Esophagus (tissue), 2 donors: ENCODE measurements around the gene PRB4. TPM values are rescaled to one million over a fixed set of nuclear protein-coding genes. Genes with fewer than 3 reads are reported as not detected.
"Not testable (repeated sequence)": the region's sequence is repeated elsewhere in the genome, so short reads cannot be mapped to it uniquely, and the experiment has no call there.

Source experiments
- H3K27ac ChIP-seq, 2 donors: one replicate each; pipeline ENCODE4 v1.5.1; 2013; ENCODE audit warnings: low read depth in 2 of 2, mild to moderate bottlenecking in 2 of 2, inconsistent platforms in 1 of 2, low read length in 1 of 2, moderate library complexity in 1 of 2
- H3K27me3 ChIP-seq, 2 donors: one replicate each; pipeline ENCODE4 v1.6.1; 2013; ENCODE audit warnings: low read length in 2 of 2, control low read depth in 1 of 2, mild to moderate bottlenecking in 1 of 2; ENCODE audit not compliant: insufficient read depth in 2 of 2, control insufficient read depth in 1 of 2
- H3K36me3 ChIP-seq, 2 donors: one replicate each; pipeline ENCODE4 v1.6.1; 2013; ENCODE audit warnings: low read length in 1 of 2; ENCODE audit not compliant: control insufficient read depth in 2 of 2, insufficient read depth in 2 of 2
- H3K4me1 ChIP-seq, 2 donors: one replicate each; pipeline ENCODE4 v1.6.1; 2013; ENCODE audit warnings: low read length in 1 of 2; ENCODE audit not compliant: control insufficient read depth in 2 of 2, insufficient read depth in 2 of 2
- H3K4me3 ChIP-seq, 2 donors: one replicate each; pipeline ENCODE4 v1.5.1; 2013; ENCODE audit warnings: low read length in 2 of 2, mild to moderate bottlenecking in 2 of 2, low read depth in 1 of 2, moderate library complexity in 1 of 2
- H3K9me3 ChIP-seq, 2 donors: one replicate each; pipeline ENCODE4 v1.6.1; 2013; ENCODE audit warnings: mild to moderate bottlenecking in 2 of 2, low read depth in 1 of 2, low read length in 1 of 2, moderate library complexity in 1 of 2; ENCODE audit not compliant: control insufficient read depth in 2 of 2, insufficient read depth in 1 of 2
- WGBS, 2 donors: extraction: QIAGEN DNeasy Blood & Tissue Kit; methylation state at CpG; one replicate each; pipeline ENCODE4 v1.1.7; 2013; 5-methylcytosine and 5-hydroxymethylcytosine counted together
- polyA plus RNA-seq, 2 donors: library from polyadenylated mRNA; stranded (reverse); fragments of 200-250 nt; gene quantifications; one replicate each; pipeline ENCODE4 v1.2.3, GENCODE V29; 2013
- donor health status: healthy with polysubstance abuse.
- donor health status: Bipolar disorder and iron deficiency.

Gene PRB4
- not detected for polyA plus RNA-seq

DNA sequence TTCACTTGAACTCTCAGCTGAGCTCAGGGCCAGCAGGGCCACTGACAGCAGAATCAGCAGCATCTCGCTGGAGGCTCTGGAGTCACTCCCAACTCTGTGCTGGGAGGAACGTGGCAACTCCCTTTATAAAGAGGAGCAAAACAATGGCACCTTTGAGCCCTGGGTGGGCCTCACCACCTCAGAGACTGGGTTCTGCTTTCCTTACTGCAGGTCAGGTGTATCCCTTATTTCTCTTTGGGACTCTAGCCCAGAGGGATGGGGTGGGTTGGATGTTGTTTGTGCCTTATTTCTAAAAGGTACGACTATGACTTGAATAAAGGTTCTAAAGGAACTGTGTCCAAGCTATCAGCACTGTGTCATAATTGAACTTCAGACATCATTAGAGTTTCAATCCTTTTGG lies at the start of gene PRB4:
TSS of gene PRB4 (minus strand) at position 101 of the 400 bp plus-strand sequence. CDS start at position 63, 38 bp downstream.
- H3K9me3 ChIP-seq = peaks cover 0 to 2% of the 10 kb centered on the region in 2 donors
- no peaks in the 10 kb centered on the region for H3K27me3 ChIP-seq
- no peaks in the 10 kb centered on the region for H3K4me1 ChIP-seq
- H3K27ac ChIP-seq = no peak within 1 kb of the TSS
- H3K36me3 ChIP-seq = no peaks in the 10 kb centered on the region
- H3K4me3 ChIP-seq = no peak within 1 kb of the TSS
- WGBS, 2 donors = 60 to 64% methylated on average over 3 of the region's 3 CpGs

- H3K4me3 ChIP-seq, H3K36me3 ChIP-seq, H3K27me3 ChIP-seq, H3K9me3 ChIP-seq, H3K27ac ChIP-seq, H3K4me1 ChIP-seq: not testable (repeated sequence)
- 75 to 84% methylated on average over 1 to 2 of the region's 2 CpGs for whole genome bisulfite sequencing, 2 donors
Measured at GRCh38 chr12:11351736-11352135, 41.5 kb upstream of the PRB4 start.

DNA sequence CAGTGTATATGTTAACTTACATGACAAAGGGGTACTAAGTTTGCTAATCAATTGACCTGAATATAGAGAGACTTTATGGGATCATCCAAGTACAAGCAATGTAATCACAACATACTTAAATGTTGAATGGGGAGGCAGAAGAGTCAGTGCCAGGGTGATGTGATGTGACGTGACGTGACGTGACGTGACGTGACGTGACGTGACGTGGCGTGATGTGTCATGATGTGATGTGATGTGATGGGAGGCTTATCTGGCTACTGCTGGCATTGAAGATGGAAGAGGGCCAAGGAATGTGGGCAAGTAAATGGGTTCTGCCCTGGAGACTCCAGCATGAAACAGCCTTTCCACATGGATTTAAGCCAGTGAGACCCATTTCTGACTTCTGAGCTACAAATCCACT lies 38.2 kb upstream of the PRB4 start:
- H3K4me1 ChIP-seq = no peaks in the 10 kb centered on the region
- H3K4me3 ChIP-seq = no peak overlapping the region
- 92 to 93% methylated on average over 9 of the region's 9 CpGs for WGBS, 2 donors
- H3K27me3 ChIP-seq = no peaks in the 10 kb centered on the region
- H3K36me3 ChIP-seq = no peaks in the 10 kb centered on the region
- H3K9me3 ChIP-seq = peaks cover 1 to 2% of the 10 kb centered on the region in 2 donors
- H3K27ac ChIP-seq = no peak overlapping the region

GRCh38 chr12:11347810-11348209 lies 37.6 kb upstream of the PRB4 start:
- Histone ChIP-seq H3K27me3 (no peaks in the 10 kb centered on the region), H3K4me1 (no peaks in the 10 kb centered on the region), H3K27ac (no peak overlapping the region), H3K4me3 (no peak overlapping the region), H3K36me3 (no peaks in the 10 kb centered on the region), H3K9me3 (peaks cover 0 to 2% of the 10 kb centered on the region in 2 donors)
- WGBS, 2 donors = 78 to 84% methylated on average over 6 of the region's 6 CpGs

- Histone ChIP-seq H3K4me3 (no peak overlapping the region), H3K36me3 (no peaks in the 10 kb centered on the region), H3K27ac (no peak overlapping the region), H3K27me3 (no peaks in the 10 kb centered on the region), H3K4me1 (no peaks in the 10 kb centered on the region), H3K9me3 (peaks cover 0 to 5% of the 10 kb centered on the region in 2 donors)
- WGBS, 2 donors = 48 to 73% methylated on average over 2 of the region's 2 CpGs
Measured at GRCh38 chr12:11344500-11344899, 34.3 kb upstream of the PRB4 start.

DNA sequence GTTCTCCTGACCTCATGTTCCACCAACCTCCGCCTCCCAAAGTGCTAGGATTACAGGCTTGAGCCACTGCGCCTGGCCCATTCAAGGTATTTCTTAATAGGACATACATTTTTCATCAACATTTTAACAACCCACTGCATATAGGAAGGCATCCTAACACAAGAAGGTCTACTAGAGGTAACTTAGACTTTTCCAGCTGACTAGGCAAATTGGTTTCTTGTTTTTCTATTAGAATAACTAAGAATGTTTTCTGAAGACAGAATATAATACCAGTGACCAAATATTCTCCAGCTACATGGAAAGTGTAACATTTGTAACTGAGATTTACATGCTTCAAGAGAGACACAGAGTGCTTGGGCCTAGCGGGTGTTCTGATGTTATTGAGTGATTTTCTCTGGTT lies 14.2 kb upstream of the PRB4 start:
- Histone ChIP-seq H3K27me3 (no peaks in the 10 kb centered on the region), H3K36me3 (no peaks in the 10 kb centered on the region), H3K27ac (no peak overlapping the region), H3K4me3 (no peak overlapping the region), H3K9me3 (no peaks in the 10 kb centered on the region), H3K4me1 (no peaks in the 10 kb centered on the region)
- WGBS, 2 donors = 92 to 95% methylated on average over 3 of the region's 3 CpGs

DNA sequence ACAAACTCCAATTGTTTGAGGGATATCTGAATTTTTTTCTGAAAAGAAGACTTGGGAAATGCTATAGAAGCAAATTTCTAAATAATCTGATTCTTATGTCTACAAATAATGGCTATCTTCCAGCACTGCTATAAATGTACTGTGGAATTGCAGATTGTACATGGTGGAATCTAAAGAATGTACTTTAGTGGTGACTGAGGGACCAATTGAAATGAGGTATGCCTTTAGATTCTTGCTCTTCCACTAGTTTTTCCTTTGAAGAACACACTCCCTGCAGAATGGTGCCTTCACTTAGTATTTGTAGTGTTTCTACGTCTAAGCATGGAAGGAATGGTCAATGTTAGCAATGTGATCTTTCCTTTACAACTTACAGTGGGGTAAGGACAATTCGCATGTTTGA lies 11.7 kb upstream of the PRB4 start:
- H3K27me3 ChIP-seq = no peaks in the 10 kb centered on the region
- no peak overlapping the region for H3K4me3 ChIP-seq
- H3K27ac ChIP-seq = no peak overlapping the region
- H3K4me1 ChIP-seq = no peaks in the 10 kb centered on the region
- 82 to 88% methylated on average over 2 of the region's 2 CpGs for WGBS, 2 donors
- no peaks in the 10 kb centered on the region for H3K9me3 ChIP-seq
- H3K36me3 ChIP-seq = no peaks in the 10 kb centered on the region

DNA sequence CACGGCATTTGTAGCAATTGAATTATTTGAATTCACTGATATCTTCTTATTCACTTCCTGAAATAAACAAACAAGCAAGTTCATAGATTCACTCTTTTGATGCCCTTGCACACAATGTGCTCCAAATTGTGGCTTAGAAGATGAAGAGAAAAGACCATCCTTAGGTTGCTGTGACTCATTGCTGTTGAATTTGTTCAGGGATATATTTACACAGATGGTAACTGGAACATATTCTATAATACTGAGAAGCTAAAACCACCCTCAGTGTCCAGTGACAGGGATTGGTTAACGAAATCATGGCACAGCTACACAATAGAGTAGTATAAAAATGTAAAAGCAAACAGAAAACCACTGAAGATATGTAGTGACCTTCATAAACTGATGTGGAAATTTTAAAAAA lies 3.1 kb downstream of the PRB4 start:
- Histone ChIP-seq H3K9me3 (peaks cover 0 to 2% of the 10 kb centered on the region in 2 donors), H3K4me1 (no peaks in the 10 kb centered on the region), H3K27ac (no peak overlapping the region), H3K36me3 (no peaks in the 10 kb centered on the region), H3K27me3 (no peaks in the 10 kb centered on the region), H3K4me3 (no peak overlapping the region)
- WGBS, 2 donors = 69 to 76% methylated on average over 2 of the region's 2 CpGs

- no peaks in the 10 kb centered on the region for H3K36me3 ChIP-seq
- no peaks in the 10 kb centered on the region for H3K27me3 ChIP-seq
- 71 to 75% methylated on average over 3 of the region's 3 CpGs for WGBS, 2 donors
- H3K4me1 ChIP-seq = no peaks in the 10 kb centered on the region
- no peak overlapping the region for H3K27ac ChIP-seq
- no peak overlapping the region for H3K4me3 ChIP-seq
- no peaks in the 10 kb centered on the region for H3K9me3 ChIP-seq
Measured at GRCh38 chr12:11273449-11273848, 36.8 kb downstream of the PRB4 start.

DNA sequence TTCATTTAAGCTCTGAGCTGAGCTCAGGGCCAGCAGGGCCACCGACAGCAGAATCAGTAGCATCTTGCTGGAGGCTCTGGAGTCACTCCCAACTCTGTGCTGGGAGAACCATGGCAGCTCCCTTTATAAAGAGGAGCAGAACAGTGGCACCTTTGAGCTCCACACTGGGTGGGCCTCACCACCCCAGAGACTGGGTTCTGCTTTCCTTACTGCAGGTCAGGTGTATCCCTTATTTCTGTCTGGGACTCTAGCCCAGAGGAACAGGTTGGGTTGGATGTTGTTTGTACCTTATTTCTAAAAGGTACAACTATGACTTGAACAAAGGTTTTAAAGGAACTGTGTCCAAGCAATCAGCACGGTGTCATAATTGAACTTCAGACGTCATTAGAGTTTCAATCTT lies 40.6 kb downstream of the PRB4 start, which contains the start of gene PRB3:
TSS of gene PRB3 (minus strand) at position 101 of the 400 bp plus-strand sequence. CDS start at position 63, 38 bp downstream.
- 77 to 87% methylated on average over 3 of the region's 3 CpGs for WGBS, 2 donors
- no peaks in the 10 kb centered on the region for H3K36me3 ChIP-seq
- H3K27me3 ChIP-seq = no peaks in the 10 kb centered on the region
- no peak within 1 kb of the TSS for H3K4me3 ChIP-seq
- H3K9me3 ChIP-seq = peaks cover 0 to 2% of the 10 kb centered on the region in 2 donors
- no peaks in the 10 kb centered on the region for H3K4me1 ChIP-seq
- H3K27ac ChIP-seq = no peak within 1 kb of the TSS
